ENCODE data around the gene TMEM255B.

The TMEM255B gene

GRCh38 chr13:113769881-113770280 lies 10.9 kb downstream of the TMEM255B start:
- DNase-seq = no peak

- no peak for DNase-seq
Measured at GRCh38 chr13:113770441-113770840, 11.4 kb downstream of the TMEM255B start.

GRCh38 chr13:113770937-113771336 lies 11.9 kb downstream of the TMEM255B start:
- no peak for DNase-seq

- peak in 2 of 3 donors; percentile 25 to 41 for DNase-seq
Measured at GRCh38 chr13:113771709-113772331, 12.8 kb downstream of the TMEM255B start.

GRCh38 chr13:113774177-113775107 lies 15.4 kb downstream of the TMEM255B start:
- DNase-seq = peak in 1 of 3 donors; percentile 20

- no peak for DNase-seq
Measured at GRCh38 chr13:113775451-113776145, 16.6 kb downstream of the TMEM255B start.

GRCh38 chr13:113776231-113777125 lies 17.5 kb downstream of the TMEM255B start:
- DNase-seq = no peak

- peak in 1 of 3 donors; percentile 35 for DNase-seq
Measured at GRCh38 chr13:113777311-113778260, 18.6 kb downstream of the TMEM255B start.

GRCh38 chr13:113781571-113781970 lies 22.5 kb downstream of the TMEM255B start:
- no peak for DNase-seq

- no peak for DNase-seq
Measured at GRCh38 chr13:113782472-113782871, 23.4 kb downstream of the TMEM255B start.

GRCh38 chr13:113783200-113783881 lies 24.3 kb downstream of the TMEM255B start:
- DNase-seq = no peak

GRCh38 chr13:113783966-113784644 lies 25.1 kb downstream of the TMEM255B start:
- no peak for DNase-seq

GRCh38 chr13:113784645-113785024 lies 25.6 kb downstream of the TMEM255B start:
- DNase-seq = no peak

GRCh38 chr13:113785051-113786010 lies 26.3 kb downstream of the TMEM255B start:
- DNase-seq = peak; percentile 61 to 79 (median 69)

- peak; percentile 32 to 52 (median 42) for DNase-seq
Measured at GRCh38 chr13:113786262-113786841, 27.3 kb downstream of the TMEM255B start.

GRCh38 chr13:113787694-113788093 lies 28.7 kb downstream of the TMEM255B start:
- no peak for DNase-seq

- no peak for DNase-seq
Measured at GRCh38 chr13:113788413-113789135, 29.5 kb downstream of the TMEM255B start.

GRCh38 chr13:113789167-113789566 lies 30.1 kb downstream of the TMEM255B start:
- DNase-seq = no peak
